ENCODE results near the gene PRKCE. TPM values are rescaled to one million over a fixed set of nuclear protein-coding genes. Genes with fewer than 3 reads are reported as not detected.

The PRKCE gene
- total and polyA plus RNA-seq, 2 donors (not counting 3 experiments of a cell fraction or from before 2014, with no cell fraction given): 27.9 to 33.9 TPM

DNA sequence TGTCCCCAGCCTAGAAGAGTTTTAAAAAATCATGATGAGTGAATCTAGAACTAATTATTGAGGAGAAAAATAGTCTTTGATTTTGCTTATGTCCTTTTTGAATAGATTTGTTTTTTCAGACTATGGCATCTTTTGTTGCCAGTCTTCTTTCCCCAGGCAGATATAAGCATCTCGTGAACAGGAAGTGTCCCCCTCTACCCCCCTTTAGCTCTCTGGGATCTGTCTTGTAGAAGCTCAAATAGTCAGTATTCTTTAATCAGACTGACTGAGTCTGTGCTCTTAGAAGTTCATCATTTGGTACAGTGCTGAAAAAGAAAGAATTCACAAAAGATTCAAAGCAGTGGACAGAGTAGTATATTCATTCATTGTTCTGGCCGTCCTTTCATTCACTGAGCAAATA is 10.4 kb downstream of the PRKCE start:
- H3K27me3 ChIP-seq (ENCODE audit: control insufficient read depth in 2 of 2, insufficient read depth in 2 of 2, low read length in 2 of 2): no peaks in the 10 kb centered on the region
- H3K9me3 ChIP-seq (replicated peaks; ENCODE audit: control insufficient read depth, insufficient read depth, low read length): no peaks in the 10 kb centered on the region
- POLR2A ChIA-PET: no interaction called here
- H3K9ac ChIP-seq (replicated peaks; ENCODE audit: extremely low read depth, insufficient read depth, low read length): no peak overlapping the region
- no TSS peak for BruUV-seq (replicated peaks)
- H3K4me3 ChIP-seq (replicated peaks in 1 of 3; ENCODE audit: insufficient read depth in 1 of 3, low read depth in 1 of 3, low read length in 3 of 3): no peak overlapping the region
- CTCF ChIA-PET: interaction anchor here (1.2 to 1.3 kb wide), 2 partner anchors 11 to 12 kb away, joined by 3 to 4 read pairs; no protein-coding TSS in a partner anchor
- H3K36me3 ChIP-seq (ENCODE audit: control insufficient read depth in 2 of 2, extremely low read depth in 1 of 2, insufficient read depth in 2 of 2, low read length in 2 of 2): no peaks in the 10 kb centered on the region
- DNase-seq (ENCODE audit: low read depth, low spot score): no peak
- H3K9me1 ChIP-seq (replicated peaks; ENCODE audit: control insufficient read depth, extremely low read depth, insufficient read depth, low read length): no peaks in the 10 kb centered on the region
- H4K20me1 ChIP-seq (replicated peaks; ENCODE audit: control insufficient read depth, extremely low read depth, insufficient read depth, low read length): no peaks in the 10 kb centered on the region
- TF ChIP-seq, protein P1, sequence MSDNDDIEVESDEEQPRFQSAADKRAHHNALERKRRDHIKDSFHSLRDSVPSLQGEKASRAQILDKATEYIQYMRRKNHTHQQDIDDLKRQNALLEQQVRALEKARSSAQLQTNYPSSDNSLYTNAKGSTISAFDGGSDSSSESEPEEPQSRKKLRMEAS (IDR thresholded peaks at IDR 0.05; ENCODE audit: insufficient read depth, insufficient read length): no peak
- TF ChIP-seq MYC (IDR thresholded peaks at IDR 0.05; ENCODE audit: low read depth, low read length) (no peak), FOS (IDR thresholded peaks at IDR 0.05; ENCODE audit: borderline replicate concordance, insufficient read depth, low read length) (no peak), POLR2A (IDR thresholded peaks at IDR 0.05; ENCODE audit: low read depth, low read length) (no peak)
- H3K4me1 ChIP-seq (ENCODE audit: control insufficient read depth, extremely low read depth, insufficient read depth, low read length): no peaks in the 10 kb centered on the region
- dilution Hi-C loops (cut with MboI; ENCODE audit: extremely low pct_ligation_motif_present, low sequenced_read_pairs): no loop called here
- FAIRE-seq: no peak
- no peak overlapping the region for H3K27ac ChIP-seq (ENCODE audit: insufficient read depth, low read depth, low read length)
- no peak overlapping the region for H2AFZ ChIP-seq (ENCODE audit: low read depth, low read length)
- intact Hi-C loops (cut with micrococcal nuclease): no loop called here
- no peak overlapping the region for H3K4me2 ChIP-seq (ENCODE audit: insufficient read depth, low read length)
- H3K79me2 ChIP-seq (ENCODE audit: control insufficient read depth, insufficient read depth, low read length): peaks cover 11% of the 10 kb centered on the region

DNA sequence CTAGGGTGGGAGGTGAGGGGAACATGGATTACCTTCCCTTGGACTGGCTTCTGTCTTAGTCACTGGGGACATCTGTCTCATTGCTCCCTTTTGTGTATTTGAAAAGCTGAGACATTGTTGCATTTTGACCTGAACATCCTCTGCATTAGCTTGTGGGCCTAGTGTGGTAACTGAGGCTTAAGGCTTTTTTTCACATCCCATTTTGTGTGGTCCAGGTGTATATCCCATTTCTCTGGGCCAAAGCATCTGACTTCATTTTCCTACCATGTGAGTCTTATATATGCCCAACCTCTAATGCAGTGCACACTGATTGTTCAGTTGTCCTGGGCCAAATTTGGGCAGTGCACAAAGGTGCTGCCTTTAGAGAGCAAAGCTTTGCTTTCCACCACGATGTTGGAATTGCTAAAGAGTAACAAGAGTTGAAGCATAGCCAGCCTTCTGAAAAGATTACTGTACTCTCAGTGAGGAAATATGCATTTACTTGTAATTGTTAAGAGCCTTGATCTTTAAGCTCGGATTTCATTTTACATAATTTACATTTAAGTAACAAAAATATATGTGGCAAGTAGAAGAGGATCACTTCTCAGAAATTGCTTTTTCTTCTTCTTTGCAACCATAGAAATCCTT is 13.3 kb downstream of the PRKCE start:
- no peak for DNase-seq (ENCODE audit: low read depth, low spot score)
- no peaks in the 10 kb centered on the region for H3K27me3 ChIP-seq (ENCODE audit: control insufficient read depth in 2 of 2, insufficient read depth in 2 of 2, low read length in 2 of 2)
- POLR2A ChIA-PET: no interaction called here
- H3K4me3 ChIP-seq (replicated peaks in 1 of 3; ENCODE audit: insufficient read depth in 1 of 3, low read depth in 1 of 3, low read length in 3 of 3): no peak overlapping the region
- H3K9ac ChIP-seq (replicated peaks; ENCODE audit: extremely low read depth, insufficient read depth, low read length): no peak overlapping the region
- CTCF ChIA-PET: interaction anchor here (1.1 to 1.4 kb wide), 3 partner anchors 19 to 271 kb away, joined by 3 to 4 read pairs (median 3); no protein-coding TSS in a partner anchor
- no peak overlapping the region for H3K4me2 ChIP-seq (ENCODE audit: insufficient read depth, low read length)
- H3K79me2 ChIP-seq (ENCODE audit: control insufficient read depth, insufficient read depth, low read length): peaks cover 11% of the 10 kb centered on the region
- intact Hi-C loops (cut with micrococcal nuclease): loop anchor here (5.0 kb wide), 1 partner anchor 48 kb away; no protein-coding TSS in a partner anchor
- H3K9me3 ChIP-seq (replicated peaks; ENCODE audit: control insufficient read depth, insufficient read depth, low read length): no peaks in the 10 kb centered on the region
- FAIRE-seq: no peak
- dilution Hi-C loops (cut with MboI; ENCODE audit: extremely low pct_ligation_motif_present, low sequenced_read_pairs): no loop called here
- no peaks in the 10 kb centered on the region for H4K20me1 ChIP-seq (replicated peaks; ENCODE audit: control insufficient read depth, extremely low read depth, insufficient read depth, low read length)
- no peak for TF ChIP-seq EZH2 (IDR thresholded peaks at IDR 0.05; ENCODE audit: borderline replicate concordance, low read depth, low read length, severe bottlenecking)
- TF ChIP-seq JUN (IDR thresholded peaks at IDR 0.05; ENCODE audit: borderline replicate concordance, insufficient read depth, insufficient read length, low read depth): no peak
- TF ChIP-seq GATA2 (IDR thresholded peaks at IDR 0.05; ENCODE audit: insufficient read depth, insufficient read length, low read depth, low read length): no peak
- TF ChIP-seq, protein P2, sequence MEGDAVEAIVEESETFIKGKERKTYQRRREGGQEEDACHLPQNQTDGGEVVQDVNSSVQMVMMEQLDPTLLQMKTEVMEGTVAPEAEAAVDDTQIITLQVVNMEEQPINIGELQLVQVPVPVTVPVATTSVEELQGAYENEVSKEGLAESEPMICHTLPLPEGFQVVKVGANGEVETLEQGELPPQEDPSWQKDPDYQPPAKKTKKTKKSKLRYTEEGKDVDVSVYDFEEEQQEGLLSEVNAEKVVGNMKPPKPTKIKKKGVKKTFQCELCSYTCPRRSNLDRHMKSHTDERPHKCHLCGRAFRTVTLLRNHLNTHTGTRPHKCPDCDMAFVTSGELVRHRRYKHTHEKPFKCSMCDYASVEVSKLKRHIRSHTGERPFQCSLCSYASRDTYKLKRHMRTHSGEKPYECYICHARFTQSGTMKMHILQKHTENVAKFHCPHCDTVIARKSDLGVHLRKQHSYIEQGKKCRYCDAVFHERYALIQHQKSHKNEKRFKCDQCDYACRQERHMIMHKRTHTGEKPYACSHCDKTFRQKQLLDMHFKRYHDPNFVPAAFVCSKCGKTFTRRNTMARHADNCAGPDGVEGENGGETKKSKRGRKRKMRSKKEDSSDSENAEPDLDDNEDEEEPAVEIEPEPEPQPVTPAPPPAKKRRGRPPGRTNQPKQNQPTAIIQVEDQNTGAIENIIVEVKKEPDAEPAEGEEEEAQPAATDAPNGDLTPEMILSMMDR (IDR thresholded peaks at IDR 0.05; ENCODE audit: extremely low read depth in 1 of 2, insufficient read depth in 1 of 2, low read depth in 1 of 2, low read length in 2 of 2): no peak
- TF ChIP-seq FOS (IDR thresholded peaks at IDR 0.05; ENCODE audit: borderline replicate concordance, insufficient read depth, low read length): no peak
- no peak for TF ChIP-seq MYC (IDR thresholded peaks at IDR 0.05; ENCODE audit: low read depth, low read length)
- no peak for TF ChIP-seq POLR2AphosphoS5 (IDR thresholded peaks at IDR 0.05; ENCODE audit: insufficient read depth, low read depth, low read length)
- TF ChIP-seq, protein P1 (IDR thresholded peaks at IDR 0.05; ENCODE audit: insufficient read depth, insufficient read length): no peak
- TF ChIP-seq POLR2A (IDR thresholded peaks at IDR 0.05; ENCODE audit: low read depth, low read length): no peak
- H3K9me1 ChIP-seq (replicated peaks; ENCODE audit: control insufficient read depth, extremely low read depth, insufficient read depth, low read length): no peaks in the 10 kb centered on the region
- BruUV-seq (replicated peaks): no TSS peak
- H3K4me1 ChIP-seq (ENCODE audit: control insufficient read depth, extremely low read depth, insufficient read depth, low read length): peaks cover 16% of the 10 kb centered on the region
- no peak overlapping the region for H3K27ac ChIP-seq (ENCODE audit: insufficient read depth, low read depth, low read length)
- no peak overlapping the region for H2AFZ ChIP-seq (ENCODE audit: low read depth, low read length)
- H3K36me3 ChIP-seq (ENCODE audit: control insufficient read depth in 2 of 2, extremely low read depth in 1 of 2, insufficient read depth in 2 of 2, low read length in 2 of 2): no peaks in the 10 kb centered on the region
